HCT116 (cell line): ENCODE data around the gene SLC12A7. TPM values are rescaled to one million over a fixed set of nuclear protein-coding genes. Genes with fewer than 3 reads are reported as not detected.

Source experiments
- ATAC-seq: fragments of 200-7000 bp; cut with Tn5 transposase; 2 replicates; pipeline ENCODE4 v1.9.1; 2020; ENCODE audit warnings: mild to moderate bottlenecking, moderate library complexity
- BruUV-seq: library from RNA; stranded (reverse); fragments of 400-500 nt; replicated peaks from 2 replicates; lab custom pipeline; 2021; lab: Mats Ljungman, UMichigan
- CTCF ChIA-PET: fragments of 300-600 bp; sonication (Branson Sonifier 250); formaldehyde crosslinking; loops from one replicate; lab custom pipeline; 2021; ENCODE audit warnings: antibody characterized with exemption; lab: Charles Lee
- POLR2A ChIA-PET: fragments of 300-600, 350-600 bp; sonication (Branson Sonifier 250); formaldehyde crosslinking; loops from one replicate; lab custom pipeline; 2021; ENCODE audit warnings: antibody characterized with exemption; lab: Charles Lee
- RAD21 ChIA-PET, 2 experiments: fragments of 300-600 bp; sonication (Branson Sonifier 250); formaldehyde crosslinking; loops; one replicate each; lab custom pipeline; 2023; ENCODE audit warnings: low total read pairs in 2 of 2; ENCODE audit not compliant: uncharacterized antibody in 2 of 2, unreplicated experiment in 2 of 2, low non-redundant PET in 1 of 2; lab: Charles Lee
- DNase-seq: peaks from one replicate; pipeline ENCODE4 v3.0.0-alpha.2; 2010; ENCODE audit warnings: low read depth, low spot score
- H2AFZ ChIP-seq: fragments of 200-600 bp; shearing (Covaris generic), sonication (generic); 2 replicates; pipeline ENCODE4 v1.6.1; 2017; ENCODE audit warnings: low read depth, mixed run types, mixed read lengths, antibody characterized with exemption, low read length; ENCODE audit not compliant: poor library complexity, severe bottlenecking
- H3K27ac ChIP-seq: 2 replicates; pipeline ENCODE4 v1.5.1; 2012; ENCODE audit warnings: low read depth, low read length
- H3K27me3 ChIP-seq: fragments of 200-600 bp; sonication (generic); 2 replicates; pipeline ENCODE4 v1.6.1; 2016; ENCODE audit warnings: mixed run types, low read length, mixed read lengths; ENCODE audit not compliant: insufficient read depth
- H3K36me3 ChIP-seq, 2 experiments: fragments of 200-500 bp in 1 of 2; fragments of 200-600 bp in 1 of 2; sonication (Bioruptor generic) in 1 of 2; sonication (generic) in 1 of 2; 2 replicates each; pipeline versions ENCODE4 v1.5.1 to v1.6.1; 2014 to 2016; ENCODE audit warnings: low read length in 2 of 2, inconsistent platforms in 1 of 2, mixed read lengths in 1 of 2, mixed run types in 1 of 2; ENCODE audit not compliant: insufficient read depth in 2 of 2, control insufficient read depth in 1 of 2
- H3K4me1 ChIP-seq, 2 experiments: fragments of 200-600 bp in 1 of 2; sonication (generic) in 1 of 2; 2 replicates each; pipeline versions ENCODE4 v1.5.1 to v1.6.1; 2012 to 2017; ENCODE audit warnings: low read length in 2 of 2, inconsistent platforms in 1 of 2, mild to moderate bottlenecking in 1 of 2, mixed read lengths in 1 of 2, mixed run types in 1 of 2, moderate library complexity in 1 of 2; ENCODE audit not compliant: insufficient read depth in 2 of 2, control insufficient read depth in 1 of 2
- H3K4me2 ChIP-seq: fragments of 200-600 bp; sonication (generic); 2 replicates; pipeline ENCODE4 v1.6.1; 2017; ENCODE audit warnings: mixed run types, low read length, mixed read lengths
- H3K4me3 ChIP-seq, 2 experiments: fragments of 200-600 bp in 1 of 2; sonication (generic) in 1 of 2; replicated peaks in 1 of 2; 2 replicates each; pipeline ENCODE4 v1.5.1; 2011 to 2016; ENCODE audit warnings: low read length in 2 of 2, control low read depth in 1 of 2, low read depth in 1 of 2, mild to moderate bottlenecking in 1 of 2, mixed read lengths in 1 of 2, mixed run types in 1 of 2
- H3K79me2 ChIP-seq: fragments of 200-600 bp; sonication (generic); 2 replicates; pipeline ENCODE4 v1.6.1; 2017; ENCODE audit warnings: mild to moderate bottlenecking, mixed run types, low read length, moderate library complexity, mixed read lengths; ENCODE audit not compliant: insufficient read depth
- H3K9ac ChIP-seq: fragments of 200-600 bp; sonication (generic); 2 replicates; pipeline ENCODE4 v1.6.1; 2016; ENCODE audit warnings: low read length, mixed read lengths
- H3K9me2 ChIP-seq: fragments of 200-600 bp; sonication (generic), shearing (Covaris generic); 2 replicates; pipeline ENCODE4 v1.6.1; 2017; ENCODE audit warnings: mixed run types, mild to moderate bottlenecking, moderate library complexity; ENCODE audit not compliant: insufficient read depth
- H3K9me3 ChIP-seq, 2 experiments: fragments of 200-500 bp in 1 of 2; fragments of 200-600 bp in 1 of 2; sonication (Bioruptor generic) in 1 of 2; sonication (generic) in 1 of 2; 2 replicates each; pipeline ENCODE4 v1.6.1; 2014 to 2017; ENCODE audit warnings: low read length in 2 of 2, mixed read lengths in 2 of 2, inconsistent platforms in 1 of 2, low read depth in 1 of 2, mild to moderate bottlenecking in 1 of 2, mixed run types in 1 of 2, moderate library complexity in 1 of 2; ENCODE audit not compliant: control insufficient read depth in 1 of 2, insufficient read depth in 1 of 2
- H4K20me1 ChIP-seq: fragments of 200-600 bp; sonication (generic), shearing (Covaris generic); 2 replicates; pipeline ENCODE4 v1.6.1; 2017; ENCODE audit warnings: mixed run types, mild to moderate bottlenecking, moderate library complexity; ENCODE audit not compliant: insufficient read depth
- ATF3 ChIP-seq: IDR thresholded peaks from 2 replicates; pipeline ENCODE4 v1.6.1; 2012
- CTCF ChIP-seq, 3 experiments: fragments of 200-600 bp in 1 of 3; sonication (generic) in 1 of 3; IDR thresholded peaks in 2 of 3; conservative IDR thresholded peaks in 1 of 3; 2 replicates each; pipeline ENCODE4 v1.5.1; 2012 to 2017; ENCODE audit warnings: low read depth in 2 of 3, low read length in 2 of 3, antibody characterized with exemption in 1 of 3, borderline replicate concordance in 1 of 3, control low read depth in 1 of 3, mild to moderate bottlenecking in 1 of 3, mixed read lengths in 1 of 3, mixed run types in 1 of 3, moderate library complexity in 1 of 3; ENCODE audit not compliant: insufficient read depth in 1 of 3
- EZH2 ChIP-seq: fragments of 200-600 bp; sonication (generic); IDR thresholded peaks from 2 replicates; pipeline ENCODE4 v1.6.1; 2017; ENCODE audit warnings: antibody characterized with exemption, mixed run types
- FOSL1 ChIP-seq: IDR thresholded peaks from 2 replicates; pipeline ENCODE4 v1.6.1; 2012; ENCODE audit warnings: low read depth
- JUND ChIP-seq: IDR thresholded peaks from 2 replicates; pipeline ENCODE4 v1.6.1; 2012
- POLR2AphosphoS5 ChIP-seq: IDR thresholded peaks from 2 replicates; pipeline ENCODE4 v1.6.1; 2011; ENCODE audit warnings: mild to moderate bottlenecking, low read depth, low read length, moderate library complexity
- RAD21 ChIP-seq: IDR thresholded peaks from 2 replicates; pipeline ENCODE4 v1.6.1; 2012; ENCODE audit warnings: low read depth, mild to moderate bottlenecking
- YY1 ChIP-seq: IDR thresholded peaks from 2 replicates; pipeline ENCODE4 v1.6.1; 2011; ENCODE audit warnings: low read length, low read depth, moderate library complexity, mild to moderate bottlenecking; ENCODE audit not compliant: insufficient replicate concordance; ENCODE audit errors: extremely low read depth
- ZFX ChIP-seq: fragments of 450-650 bp; IDR thresholded peaks from 2 replicates; pipeline ENCODE4 v1.6.1; 2017
- intact Hi-C: fragments of 100-400 bp; cut with micrococcal nuclease; formaldehyde crosslinking; loops from 2 replicates; pipeline ENCODE4 v1.10.0; 2022
- total RNA-seq: library from RNA; stranded (reverse); gene quantifications from one replicate; pipeline ENCODE4 v1.2.1, GENCODE V29; 2021; ENCODE audit not compliant: unreplicated experiment

Gene SLC12A7
- total RNA-seq, 1 experiment from 2014 or later: 29.6 TPM

DNA sequence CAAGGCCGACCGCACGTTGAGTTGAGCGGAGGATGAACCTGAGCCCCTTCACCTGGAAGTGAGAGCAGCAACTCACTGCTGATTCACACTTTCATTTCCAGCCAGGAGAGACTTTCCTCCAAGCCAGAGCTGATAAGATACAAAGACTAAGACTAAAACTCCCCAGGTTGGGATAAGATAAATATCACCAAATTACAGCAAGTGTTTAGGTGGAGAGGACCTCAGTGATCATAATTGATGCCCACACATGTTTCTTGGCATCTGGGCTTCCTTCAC is 109.7 kb downstream of the SLC12A7 start:
- H2AFZ ChIP-seq: no peak overlapping the region
- DNase-seq (no peak), ATAC-seq (no peak)
- ChIA-PET CTCF (interaction anchor here (1.0 kb wide), 1 partner anchor 12 kb away, joined by 3 read pairs; no protein-coding TSS in a partner anchor), POLR2A (no interaction called here), RAD21 (no interaction called here)
- no peaks in the 10 kb centered on the region for H3K79me2 ChIP-seq
- H4K20me1 ChIP-seq: no peaks in the 10 kb centered on the region
- no peak overlapping the region for H3K4me2 ChIP-seq
- TF ChIP-seq CTCF (IDR thresholded peaks at IDR 0.05 in 2 of 3, conservative IDR thresholded peaks at IDR 0.05 in 1 of 3; ENCODE audit: borderline replicate concordance in 1 of 3, insufficient read depth in 1 of 3, low read depth in 2 of 3, low read length in 2 of 3) (no peak), JUND (no peak), RAD21 (no peak), FOSL1 (no peak), YY1 (no peak), POLR2AphosphoS5 (no peak), ATF3 (no peak), EZH2 (no peak), ZFX (no peak)
- no peak overlapping the region for H3K4me3 ChIP-seq
- H3K27me3 ChIP-seq: peaks cover 26% of the 10 kb centered on the region; the same call in 1 of the 2 replicates
- BruUV-seq: no TSS peak
- no peaks in the 10 kb centered on the region for H3K36me3 ChIP-seq
- H3K9ac ChIP-seq: no peak overlapping the region
- H3K4me1 ChIP-seq: peaks cover 28 to 36% of the 10 kb centered on the region in 2 experiments
- no peaks in the 10 kb centered on the region for H3K9me3 ChIP-seq
- H3K9me2 ChIP-seq: no peaks in the 10 kb centered on the region
- no peak overlapping the region for H3K27ac ChIP-seq
- intact Hi-C loops: loop anchor here (10.0 kb wide), 1 partner anchor 163 kb away; no protein-coding TSS in a partner anchor
